ENCODE results near the gene ZNF57.

- TF ChIP-seq CTCF (conservative IDR thresholded peaks at IDR 0.05 in 1 of 2, IDR thresholded peaks at IDR 0.05 in 1 of 2; ENCODE audit: low read depth in 1 of 2, low read length in 2 of 2) (no peak), EZH2 (IDR thresholded peaks at IDR 0.05; ENCODE audit: low read length, missing control alignments) (no peak)
These were observed 36.9 kb upstream of the ZNF57 start for GRCh38 chr19:2863816-2864215.

Measured in fibroblast of lung (primary cell).